DOHH2 (cell line): Measurements from ENCODE around the gene RPF1.

ENCODE experiments used
- CTCF ChIP-seq: fragments of 200-600 bp; sonication (generic); IDR thresholded peaks from one replicate; pipeline ENCODE4 v1.5.1; 2014; ENCODE audit warnings: antibody characterized with exemption, mild to moderate bottlenecking, low read depth, low read length; ENCODE audit not compliant: poor library complexity, severe bottlenecking
- EZH2phosphoT487 ChIP-seq: fragments of 200-600 bp; sonication (generic); IDR thresholded peaks from 2 replicates; pipeline ENCODE4 v1.6.1; 2017; ENCODE audit warnings: borderline replicate concordance, mild to moderate bottlenecking, antibody characterized with exemption, low read length, moderate library complexity, mixed read lengths

- TF ChIP-seq CTCF (no peak), EZH2phosphoT487 (no peak)
Observed at GRCh38 chr1:84502927-84503326, 23.9 kb downstream of the RPF1 start.
